ENCODE measurements around the gene GEMIN8. TPM values are rescaled to one million over a fixed set of nuclear protein-coding genes. Genes with fewer than 3 reads are reported as not detected.

The GEMIN8 gene
- total and polyA plus RNA-seq, 2 of the 8 experiments (the other 6 are each of a cell fraction or from before 2014, with no cell fraction given) = 18.2 to 31.4 TPM

Other genes with a start within 250 kb of the GEMIN8 start
- gene GPM6B, start 212.8 kb downstream of the GEMIN8 start, total RNA-seq (2021; fragmentation: NEBNext Ultra II Directional; extraction: Animal tissue kit (Norgen Biotek cat#: 25700)) = 123 and 132 TPM in 2 replicates
- gene GPM6B, start 212.8 kb downstream of the GEMIN8 start, polyA plus RNA-seq (2011; rRNA removed) = 175 and 179 TPM in 2 replicates

Measured in H1 (cell line).